Measurements from ENCODE around the gene IL22RA1.

The IL22RA1 gene

DNA sequence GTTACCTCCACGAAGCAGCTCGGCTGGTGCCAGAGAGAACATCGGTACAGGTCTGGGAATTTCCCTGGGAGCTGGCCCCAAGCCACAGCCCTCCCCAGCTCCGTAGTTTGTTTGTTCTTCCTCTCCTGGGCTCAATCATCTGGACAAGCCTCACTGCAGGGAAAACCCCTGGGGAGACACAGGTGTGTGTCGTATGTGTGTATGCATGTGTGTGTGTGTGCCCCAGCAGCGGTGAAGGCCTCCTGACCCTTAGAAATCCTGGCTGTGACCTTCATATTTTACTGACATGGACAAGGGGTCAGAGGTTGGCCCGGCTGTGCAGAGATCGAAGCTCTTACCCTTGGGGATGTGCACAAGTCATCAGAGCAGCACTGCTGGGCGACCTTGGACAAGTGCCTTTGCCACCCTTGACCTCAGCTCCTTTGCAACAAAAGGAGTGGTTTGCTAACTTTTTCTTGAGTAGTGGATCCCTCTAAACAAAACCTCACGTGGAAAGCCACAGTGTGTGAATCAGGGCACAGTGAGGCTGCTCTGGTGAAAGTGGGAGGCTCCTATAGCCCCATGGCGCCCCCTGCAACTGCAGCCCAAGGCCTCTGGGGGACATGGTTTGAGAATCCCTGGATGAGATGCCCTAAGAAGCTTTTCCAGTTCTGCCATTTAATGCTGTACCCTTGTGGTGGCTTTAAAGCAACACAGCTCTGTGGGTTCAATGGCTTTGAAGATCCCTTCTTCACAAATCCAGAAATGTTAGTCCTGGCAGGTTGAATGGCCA, 12.3 kb upstream of the IL22RA1 start:
- no peaks in the 10 kb centered on the region for H3K79me2 ChIP-seq
- H3K4me3 ChIP-seq (ENCODE audit: low read depth, low read length): no peak overlapping the region
- H3K36me3 ChIP-seq (ENCODE audit: control insufficient read depth, insufficient read depth, low read length): no peaks in the 10 kb centered on the region
- TF ChIP-seq CTCF (IDR thresholded peaks at IDR 0.05): no peak
- no peak overlapping the region for H3K4me2 ChIP-seq (ENCODE audit: low read length)
- H3K9me3 ChIP-seq (ENCODE audit: control insufficient read depth, low read length): no peaks in the 10 kb centered on the region
- H2AFZ ChIP-seq: no peak overlapping the region
- no peak overlapping the region for H3K27ac ChIP-seq
- H3K9ac ChIP-seq: no peak overlapping the region
- no peaks in the 10 kb centered on the region for H3K4me1 ChIP-seq
- H3K27me3 ChIP-seq (ENCODE audit: control insufficient read depth, insufficient read depth, low read length): no peaks in the 10 kb centered on the region

GRCh38 chr1:24154215-24154614, 11.3 kb upstream of the IL22RA1 start:
- H3K4me1 ChIP-seq: no peaks in the 10 kb centered on the region
- H3K4me2 ChIP-seq (ENCODE audit: low read length): no peak overlapping the region
- no peak overlapping the region for H2AFZ ChIP-seq
- no peaks in the 10 kb centered on the region for H3K9me3 ChIP-seq (ENCODE audit: control insufficient read depth, low read length)
- no peaks in the 10 kb centered on the region for H3K27me3 ChIP-seq (ENCODE audit: control insufficient read depth, insufficient read depth, low read length)
- no peaks in the 10 kb centered on the region for H3K79me2 ChIP-seq
- no peaks in the 10 kb centered on the region for H3K36me3 ChIP-seq (ENCODE audit: control insufficient read depth, insufficient read depth, low read length)
- no peak overlapping the region for H3K4me3 ChIP-seq (ENCODE audit: low read depth, low read length)
- H3K9ac ChIP-seq: no peak overlapping the region
- H3K27ac ChIP-seq: no peak overlapping the region
- TF ChIP-seq CTCF (IDR thresholded peaks at IDR 0.05): no peak

DNA sequence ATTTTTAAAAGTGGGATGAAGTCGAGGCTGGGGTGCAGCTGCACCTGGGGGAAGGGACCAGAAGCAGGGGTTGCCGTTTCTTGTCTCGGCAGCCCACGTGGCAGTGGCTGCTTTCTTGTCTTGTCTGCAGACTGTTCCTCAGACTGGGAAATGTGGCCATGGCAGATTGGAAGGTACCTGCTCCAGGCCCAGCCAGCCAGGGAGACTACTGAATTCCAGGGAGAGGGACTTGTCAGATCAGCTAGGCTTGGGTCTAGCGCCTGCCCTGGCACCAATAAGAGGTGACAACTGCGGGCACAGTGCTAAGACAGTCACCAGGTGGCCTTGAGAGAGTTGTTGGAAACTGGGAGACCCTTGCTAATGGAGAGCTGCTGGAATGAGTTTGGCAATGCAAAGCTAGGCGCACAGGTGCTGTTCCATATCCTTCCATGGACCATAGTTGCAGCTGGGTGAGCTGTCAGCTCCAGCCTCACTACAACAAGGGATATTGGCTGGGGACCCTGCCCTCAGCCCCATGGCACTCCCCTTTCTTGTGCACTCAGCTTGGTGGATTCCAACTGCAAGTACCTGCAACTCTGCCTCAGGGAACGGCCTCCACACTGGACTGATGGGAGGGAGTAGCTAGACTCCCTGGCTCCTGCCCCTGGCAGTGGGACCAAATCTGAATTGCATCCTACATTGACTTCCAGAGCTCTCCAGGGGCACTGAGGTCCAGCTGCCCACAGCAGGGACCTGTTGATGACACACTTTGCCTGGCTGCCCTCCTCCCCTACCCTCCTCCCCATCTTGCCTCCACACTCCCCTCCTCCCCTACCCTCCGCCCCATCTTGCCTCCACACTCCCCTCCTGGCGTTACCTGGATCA, 9.9 kb upstream of the IL22RA1 start:
- no peaks in the 10 kb centered on the region for H3K36me3 ChIP-seq (ENCODE audit: control insufficient read depth, insufficient read depth, low read length)
- H3K4me3 ChIP-seq (ENCODE audit: low read depth, low read length): no peak overlapping the region
- H3K4me2 ChIP-seq (ENCODE audit: low read length): no peak overlapping the region
- H3K9ac ChIP-seq: no peak overlapping the region
- H3K27me3 ChIP-seq (ENCODE audit: control insufficient read depth, insufficient read depth, low read length): no peaks in the 10 kb centered on the region
- no peak for TF ChIP-seq CTCF (IDR thresholded peaks at IDR 0.05)
- H2AFZ ChIP-seq: no peak overlapping the region
- H3K79me2 ChIP-seq: no peaks in the 10 kb centered on the region
- no peaks in the 10 kb centered on the region for H3K9me3 ChIP-seq (ENCODE audit: control insufficient read depth, low read length)
- no peak overlapping the region for H3K27ac ChIP-seq
- H3K4me1 ChIP-seq: no peaks in the 10 kb centered on the region

GRCh38 chr1:24151175-24151533, 8.2 kb upstream of the IL22RA1 start:
- no peak overlapping the region for H3K4me3 ChIP-seq (ENCODE audit: low read depth, low read length)
- peak overlapping the region; percentile 69 for H3K27ac ChIP-seq
- H3K9me3 ChIP-seq (ENCODE audit: control insufficient read depth, low read length): no peaks in the 10 kb centered on the region
- H3K4me2 ChIP-seq (ENCODE audit: low read length): no peak overlapping the region
- H3K9ac ChIP-seq: no peak overlapping the region
- H3K4me1 ChIP-seq: no peaks in the 10 kb centered on the region
- H3K79me2 ChIP-seq: no peaks in the 10 kb centered on the region
- H3K36me3 ChIP-seq (ENCODE audit: control insufficient read depth, insufficient read depth, low read length): no peaks in the 10 kb centered on the region
- H3K27me3 ChIP-seq (ENCODE audit: control insufficient read depth, insufficient read depth, low read length): no peaks in the 10 kb centered on the region
- peak overlapping the region; percentile 56 for H2AFZ ChIP-seq
- no peak for TF ChIP-seq CTCF (IDR thresholded peaks at IDR 0.05)
